Measurements from ENCODE around the gene PDGFD. TPM values are rescaled to one million over a fixed set of nuclear protein-coding genes. Genes with fewer than 3 reads are reported as not detected.

Gene PDGFD
- total and polyA plus RNA-seq, 2 donors (not counting 3 experiments of a cell fraction or from before 2014, with no cell fraction given), result 6.3 to 13.1 TPM

DNA sequence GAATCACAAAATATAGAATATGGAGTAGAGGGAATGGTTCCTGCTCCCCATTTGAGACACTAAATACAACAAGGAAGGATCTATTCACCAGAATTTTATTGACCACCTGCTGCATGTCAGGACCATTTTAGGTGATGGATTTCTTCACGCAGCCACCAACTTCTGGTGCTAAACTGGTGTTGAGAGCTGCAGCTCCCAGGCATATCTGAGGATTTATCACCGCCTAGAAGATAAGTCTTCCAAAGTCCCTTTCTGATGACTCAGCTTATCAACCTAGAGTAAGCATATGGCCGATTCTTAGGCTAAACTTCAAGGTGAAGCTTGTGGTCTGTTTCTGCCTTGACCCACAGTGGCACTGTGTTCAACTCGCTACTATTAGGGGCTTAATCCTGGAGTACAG lies 120.8 kb downstream of the PDGFD start:
- TF ChIP-seq GATA2 (IDR thresholded peaks at IDR 0.05; ENCODE audit: insufficient read depth, insufficient read length, low read depth, low read length), result no peak
- TF ChIP-seq POLR2AphosphoS5 (IDR thresholded peaks at IDR 0.05; ENCODE audit: insufficient read depth, low read depth, low read length), result no peak
- TF ChIP-seq EZH2 (IDR thresholded peaks at IDR 0.05; ENCODE audit: borderline replicate concordance, low read depth, low read length, severe bottlenecking), result no peak
- no peak for TF ChIP-seq JUN (IDR thresholded peaks at IDR 0.05; ENCODE audit: borderline replicate concordance, insufficient read depth, insufficient read length, low read depth)
- TF ChIP-seq POLR2A (IDR thresholded peaks at IDR 0.05; ENCODE audit: low read depth, low read length), result no peak
- TF ChIP-seq, protein P1, sequence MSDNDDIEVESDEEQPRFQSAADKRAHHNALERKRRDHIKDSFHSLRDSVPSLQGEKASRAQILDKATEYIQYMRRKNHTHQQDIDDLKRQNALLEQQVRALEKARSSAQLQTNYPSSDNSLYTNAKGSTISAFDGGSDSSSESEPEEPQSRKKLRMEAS (IDR thresholded peaks at IDR 0.05; ENCODE audit: insufficient read depth, insufficient read length), result no peak
- TF ChIP-seq MYC (IDR thresholded peaks at IDR 0.05; ENCODE audit: low read depth, low read length), result no peak
- TF ChIP-seq CTCF (IDR thresholded peaks at IDR 0.05; ENCODE audit: extremely low read depth in 1 of 2, insufficient read depth in 1 of 2, low read depth in 1 of 2, low read length in 2 of 2), result no peak
- no peak for TF ChIP-seq FOS (IDR thresholded peaks at IDR 0.05; ENCODE audit: borderline replicate concordance, insufficient read depth, low read length)
- Histone ChIP-seq H3K9ac (replicated peaks; ENCODE audit: extremely low read depth, insufficient read depth, low read length) (no peak overlapping the region), H4K20me1 (replicated peaks; ENCODE audit: control insufficient read depth, extremely low read depth, insufficient read depth, low read length) (no peaks in the 10 kb centered on the region), H3K9me1 (replicated peaks; ENCODE audit: control insufficient read depth, extremely low read depth, insufficient read depth, low read length) (no peaks in the 10 kb centered on the region), H3K9me3 (replicated peaks; ENCODE audit: control insufficient read depth, insufficient read depth, low read length) (no peaks in the 10 kb centered on the region), H3K27ac (ENCODE audit: insufficient read depth, low read depth, low read length) (no peak overlapping the region), H2AFZ (ENCODE audit: low read depth, low read length) (no peak overlapping the region), H3K4me1 (ENCODE audit: control insufficient read depth, extremely low read depth, insufficient read depth, low read length) (no peaks in the 10 kb centered on the region), H3K79me2 (ENCODE audit: control insufficient read depth, insufficient read depth, low read length) (no peaks in the 10 kb centered on the region), H3K4me2 (ENCODE audit: insufficient read depth, low read length) (no peak overlapping the region), H3K36me3 (ENCODE audit: control insufficient read depth in 2 of 2, extremely low read depth in 1 of 2, insufficient read depth in 2 of 2, low read length in 2 of 2) (no peaks in the 10 kb centered on the region), H3K4me3 (replicated peaks in 1 of 3; ENCODE audit: insufficient read depth in 1 of 3, low read depth in 1 of 3, low read length in 3 of 3) (no peak overlapping the region), H3K27me3 (ENCODE audit: control insufficient read depth in 2 of 2, insufficient read depth in 2 of 2, low read length in 2 of 2) (no peaks in the 10 kb centered on the region)
- ChIA-PET POLR2A (no interaction called here), CTCF (interaction anchor here (1.3 kb wide), 1 partner anchor 10 kb away, joined by 3 read pairs; no protein-coding TSS in a partner anchor)
- DNase-seq (ENCODE audit: low read depth, low spot score) (no peak), FAIRE-seq (no peak)
- intact Hi-C loops (cut with micrococcal nuclease) (no loop called here), dilution Hi-C loops (cut with MboI; ENCODE audit: extremely low pct_ligation_motif_present, low sequenced_read_pairs) (no loop called here)
- no TSS peak for BruUV-seq (replicated peaks)

Data from endothelial cell of umbilical vein (primary cell).